Measurements from ENCODE around the gene DYRK1B.

DYRK1B gene

DNA sequence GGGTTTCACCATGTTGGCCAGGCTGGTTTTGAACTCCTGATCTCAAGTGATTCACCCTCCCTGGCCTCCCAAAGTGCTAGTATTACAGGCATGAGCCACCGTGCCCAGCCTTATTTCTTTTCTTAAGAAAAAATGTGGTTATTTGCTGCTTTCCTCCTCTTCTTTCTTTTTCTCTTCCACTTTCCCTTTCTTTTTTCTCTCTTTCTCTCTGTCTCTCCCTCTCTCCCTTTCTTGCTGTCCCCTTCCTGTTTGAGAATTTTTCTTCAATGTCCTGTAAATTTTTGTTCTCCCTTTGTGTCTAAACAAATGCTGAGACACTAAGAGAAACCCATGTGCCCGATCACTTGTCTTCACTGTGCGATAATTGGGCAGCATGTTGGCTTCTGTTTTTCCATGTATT lies 53.1 kb downstream of the DYRK1B start:
- Histone ChIP-seq H3K36me3 (ENCODE audit: control insufficient read depth, insufficient read depth, low read length) (no peaks in the 10 kb centered on the region), H3K4me1 (ENCODE audit: control insufficient read depth, insufficient read depth, low read length, poor library complexity, severe bottlenecking) (no peaks in the 10 kb centered on the region), H3K27ac (ENCODE audit: low read depth, low read length, severe bottlenecking) (no peak overlapping the region), H3K9me3 (ENCODE audit: control insufficient read depth, low read length) (no peaks in the 10 kb centered on the region), H3K4me3 (ENCODE audit: extremely low read depth, insufficient read depth, low read length, poor library complexity, severe bottlenecking) (no peak overlapping the region)
- WGBS, 2 experiments (ENCODE audit: insufficient coverage in 2 of 2), result no CpG with 5 or more reads among the region's 3 CpGs

DNA sequence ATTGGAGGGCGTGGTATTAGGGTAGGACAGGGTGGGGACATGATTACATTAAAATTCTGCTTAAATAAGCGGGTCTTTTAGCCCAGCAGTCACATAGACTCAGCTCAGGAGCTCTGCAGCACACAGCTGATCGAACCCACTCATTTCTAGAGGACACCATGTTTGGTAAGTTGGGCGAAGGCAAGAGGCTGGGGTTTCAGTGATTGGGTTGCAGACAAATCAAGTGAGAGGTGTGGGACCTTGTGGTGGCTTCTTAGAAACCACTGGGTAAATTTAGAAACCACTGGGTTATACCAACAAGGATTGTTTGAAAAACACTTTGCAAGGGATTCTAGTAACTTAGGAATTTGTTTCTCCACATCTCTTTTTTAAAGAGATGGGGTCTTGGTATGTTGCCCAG lies 55.2 kb downstream of the DYRK1B start, which contains the start of gene LEUTX:
Gene LEUTX, plus strand, starts transcription at position 92 of the 400 bp plus-strand sequence. Its CDS starts 67 bp downstream, at position 159.
- 50% methylated on average over 2 of the region's 4 CpGs; no CpG with 5 or more reads in 1 of the 2 experiments for WGBS, 2 experiments (ENCODE audit: insufficient coverage in 2 of 2)
- H3K4me1 ChIP-seq (ENCODE audit: control insufficient read depth, insufficient read depth, low read length, poor library complexity, severe bottlenecking), result no peaks in the 10 kb centered on the region
- no peaks in the 10 kb centered on the region for H3K36me3 ChIP-seq (ENCODE audit: control insufficient read depth, insufficient read depth, low read length)

More for the DNA sequence above, 55.2 kb downstream of the DYRK1B start, which contains the start of gene LEUTX:
- Histone ChIP-seq H3K27ac (ENCODE audit: low read depth, low read length, severe bottlenecking) (no peak within 1 kb of the TSS), H3K4me3 (ENCODE audit: extremely low read depth, insufficient read depth, low read length, poor library complexity, severe bottlenecking) (no peak within 1 kb of the TSS), H3K9me3 (ENCODE audit: control insufficient read depth, low read length) (no peaks in the 10 kb centered on the region)

Measured in mesodermal cell (in vitro differentiated cells).